Measurements from ENCODE around the gene BYSL. TPM values are rescaled to one million over a fixed set of nuclear protein-coding genes. Genes with fewer than 3 reads are reported as not detected.

The BYSL gene
- total RNA-seq, 1 donor from 2014 or later = 11.5 TPM

DNA sequence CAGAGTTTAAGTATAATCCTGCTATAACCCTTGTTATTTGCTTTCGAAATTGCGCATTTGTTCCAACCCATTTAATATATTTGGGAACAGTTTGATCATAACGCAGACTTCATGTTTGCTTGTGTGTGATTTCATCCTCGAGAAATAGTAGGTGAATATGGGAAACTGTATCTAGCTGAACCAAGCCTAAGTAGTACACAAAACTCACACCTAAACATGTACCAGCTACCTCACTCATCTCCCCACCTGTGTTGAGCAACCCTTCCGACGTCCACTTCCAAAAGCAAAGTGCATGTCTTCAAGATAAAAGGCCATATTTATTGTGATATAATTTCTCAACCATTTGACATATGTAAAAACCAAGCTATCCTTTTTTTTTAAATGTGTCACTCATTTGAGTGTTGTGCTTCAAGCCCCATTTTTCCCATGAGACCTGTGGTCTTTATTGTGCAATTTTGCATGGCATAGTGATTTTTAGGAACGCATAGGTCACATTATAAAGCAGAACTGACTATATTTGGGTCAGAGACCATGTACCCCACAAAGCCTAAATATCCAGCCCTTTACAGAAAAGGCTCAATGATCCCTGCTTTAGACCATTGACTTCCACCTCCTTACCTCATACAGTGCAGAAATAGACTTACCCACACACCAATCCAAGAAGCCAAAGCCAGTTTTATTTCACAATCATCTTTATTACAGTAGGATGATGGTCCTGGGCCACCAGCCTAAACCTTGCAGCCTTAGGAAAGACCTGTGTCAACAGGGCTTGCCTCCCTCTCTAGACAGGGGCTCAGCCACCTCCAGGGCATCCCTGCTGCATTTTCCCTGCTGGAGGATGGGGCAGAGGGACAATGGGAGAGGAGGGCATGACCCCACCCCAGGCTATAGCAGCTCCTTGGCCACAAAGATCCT is 13.2 kb downstream of the BYSL start:
- no peak for DNase-seq (ENCODE audit: low spot score)
- H3F3A ChIP-seq (ENCODE audit: low read depth) = peaks cover 35% of the 10 kb centered on the region
- peaks cover 17% of the 10 kb centered on the region for H4K20me1 ChIP-seq (ENCODE audit: low read depth)
- no peaks in the 10 kb centered on the region for H3K9me3 ChIP-seq (ENCODE audit: low read depth)
- H3K79me2 ChIP-seq (ENCODE audit: low read depth) = no peaks in the 10 kb centered on the region
- H3K27ac ChIP-seq = peak overlapping the region; percentile 29
- Mint-ChIP-seq H3K4me3 (no peak overlapping the region), H3K4me1 (peaks cover 13% of the 10 kb centered on the region), H3K9me3 (no peaks in the 10 kb centered on the region), H3K27ac (no peak overlapping the region), H3K36me3 (peaks cover 11% of the 10 kb centered on the region), H3K27me3 (ENCODE audit: insufficient read depth, low read depth) (peaks cover 5% of the 10 kb centered on the region)
- peaks cover 13% of the 10 kb centered on the region for H3K4me1 ChIP-seq
- no peak overlapping the region for H2AFZ ChIP-seq (replicated peaks)
- H3K4me3 ChIP-seq = no peak overlapping the region
- no peak overlapping the region for H3K4me2 ChIP-seq
- H3K9ac ChIP-seq = no peak overlapping the region
- TF ChIP-seq EZH2 (IDR thresholded peaks at IDR 0.05) (no peak), EZH2phosphoT487 (IDR thresholded peaks at IDR 0.05) (no peak)
- TF ChIP-seq, protein P1, sequence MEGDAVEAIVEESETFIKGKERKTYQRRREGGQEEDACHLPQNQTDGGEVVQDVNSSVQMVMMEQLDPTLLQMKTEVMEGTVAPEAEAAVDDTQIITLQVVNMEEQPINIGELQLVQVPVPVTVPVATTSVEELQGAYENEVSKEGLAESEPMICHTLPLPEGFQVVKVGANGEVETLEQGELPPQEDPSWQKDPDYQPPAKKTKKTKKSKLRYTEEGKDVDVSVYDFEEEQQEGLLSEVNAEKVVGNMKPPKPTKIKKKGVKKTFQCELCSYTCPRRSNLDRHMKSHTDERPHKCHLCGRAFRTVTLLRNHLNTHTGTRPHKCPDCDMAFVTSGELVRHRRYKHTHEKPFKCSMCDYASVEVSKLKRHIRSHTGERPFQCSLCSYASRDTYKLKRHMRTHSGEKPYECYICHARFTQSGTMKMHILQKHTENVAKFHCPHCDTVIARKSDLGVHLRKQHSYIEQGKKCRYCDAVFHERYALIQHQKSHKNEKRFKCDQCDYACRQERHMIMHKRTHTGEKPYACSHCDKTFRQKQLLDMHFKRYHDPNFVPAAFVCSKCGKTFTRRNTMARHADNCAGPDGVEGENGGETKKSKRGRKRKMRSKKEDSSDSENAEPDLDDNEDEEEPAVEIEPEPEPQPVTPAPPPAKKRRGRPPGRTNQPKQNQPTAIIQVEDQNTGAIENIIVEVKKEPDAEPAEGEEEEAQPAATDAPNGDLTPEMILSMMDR (IDR thresholded peaks at IDR 0.05) = no peak
- no peaks in the 10 kb centered on the region for H3K27me3 ChIP-seq
- H3K36me3 ChIP-seq = no peaks in the 10 kb centered on the region

DNA sequence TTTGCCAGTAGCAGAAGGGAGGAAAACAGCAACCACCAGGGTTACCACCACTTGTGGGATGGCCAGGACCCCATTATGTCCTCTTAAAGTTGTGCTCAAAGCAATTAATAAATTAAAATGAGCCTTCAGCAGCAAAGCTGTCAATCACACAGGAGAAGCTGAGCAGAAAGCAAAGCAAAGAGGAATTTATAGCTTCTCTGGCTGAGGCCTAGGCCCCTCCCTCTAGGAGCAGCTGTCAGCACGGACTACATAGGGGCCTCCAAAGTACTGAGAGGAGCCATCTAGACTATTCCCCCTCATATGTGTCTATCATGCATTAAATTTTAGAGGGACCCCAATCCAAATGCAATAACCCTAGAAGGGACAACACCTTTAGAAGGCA is 13.9 kb downstream of the BYSL start:
- peaks cover 24% of the 10 kb centered on the region for H4K20me1 ChIP-seq (ENCODE audit: low read depth)
- H3K36me3 ChIP-seq = no peaks in the 10 kb centered on the region
- H3K9me3 Mint-ChIP-seq = no peaks in the 10 kb centered on the region
- peak overlapping the region; percentile 29 for H3K27ac ChIP-seq
- H3K9me3 ChIP-seq (ENCODE audit: low read depth) = no peaks in the 10 kb centered on the region
- H3K27me3 Mint-ChIP-seq (ENCODE audit: insufficient read depth, low read depth) = peaks cover 10% of the 10 kb centered on the region
- H3K4me2 ChIP-seq = no peak overlapping the region
- no peaks in the 10 kb centered on the region for H3K27me3 ChIP-seq
- peaks cover 11% of the 10 kb centered on the region for H3K36me3 Mint-ChIP-seq
- H3K4me1 Mint-ChIP-seq = peaks cover 19% of the 10 kb centered on the region
- no peak overlapping the region for H3K4me3 ChIP-seq
- H3K4me1 ChIP-seq = peaks cover 19% of the 10 kb centered on the region
- peaks cover 42% of the 10 kb centered on the region for H3F3A ChIP-seq (ENCODE audit: low read depth)
- H2AFZ ChIP-seq (replicated peaks) = no peak overlapping the region
- H3K4me3 Mint-ChIP-seq = no peak overlapping the region
- H3K27ac Mint-ChIP-seq = no peak overlapping the region
- H3K79me2 ChIP-seq (ENCODE audit: low read depth) = no peaks in the 10 kb centered on the region
- no peak overlapping the region for H3K9ac ChIP-seq
- no peak for DNase-seq (ENCODE audit: low spot score)
- TF ChIP-seq, protein P1 (IDR thresholded peaks at IDR 0.05) = no peak

DNA sequence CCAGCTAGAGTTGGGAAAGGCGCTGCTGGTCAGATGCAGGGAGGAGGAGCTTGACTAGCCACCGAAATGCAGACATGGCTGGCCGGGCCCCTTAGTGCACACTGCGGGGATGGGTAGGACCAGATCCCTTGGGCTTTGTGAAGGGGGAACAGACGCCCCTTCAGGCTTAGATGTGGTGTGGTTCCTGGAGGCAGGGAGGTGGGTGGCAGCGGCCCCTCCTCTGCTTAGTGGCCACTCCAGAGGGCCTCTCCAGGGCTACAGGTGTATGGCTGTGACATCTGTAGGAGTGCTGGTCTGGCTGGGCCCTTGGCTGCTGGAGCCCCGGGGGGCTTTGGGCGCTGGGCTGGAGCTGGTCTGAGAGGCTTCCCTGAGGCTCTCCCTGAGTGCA is 14.4 kb downstream of the BYSL start:
- H3K9me3 Mint-ChIP-seq = no peaks in the 10 kb centered on the region
- peak overlapping the region; percentile 49 for H3K27ac ChIP-seq
- no peak overlapping the region for H3K9ac ChIP-seq
- no peak for TF ChIP-seq EZH2 (IDR thresholded peaks at IDR 0.05)
- TF ChIP-seq, protein P1 (IDR thresholded peaks at IDR 0.05) = no peak
- TF ChIP-seq EZH2phosphoT487 (IDR thresholded peaks at IDR 0.05) = no peak
- no peaks in the 10 kb centered on the region for H3K9me3 ChIP-seq (ENCODE audit: low read depth)
- H4K20me1 ChIP-seq (ENCODE audit: low read depth) = peaks cover 24% of the 10 kb centered on the region
- no peaks in the 10 kb centered on the region for H3K36me3 ChIP-seq
- no peak for DNase-seq (ENCODE audit: low spot score)
- peaks cover 11% of the 10 kb centered on the region for H3K36me3 Mint-ChIP-seq
- H3K27ac Mint-ChIP-seq = no peak overlapping the region
- no peaks in the 10 kb centered on the region for H3K79me2 ChIP-seq (ENCODE audit: low read depth)
- H3K4me3 Mint-ChIP-seq = no peak overlapping the region
- H3K4me1 Mint-ChIP-seq = peaks cover 23% of the 10 kb centered on the region
- peaks cover 4% of the 10 kb centered on the region for H3K27me3 ChIP-seq
- H3F3A ChIP-seq (ENCODE audit: low read depth) = peaks cover 47% of the 10 kb centered on the region
- H2AFZ ChIP-seq (replicated peaks) = no peak overlapping the region
- H3K4me3 ChIP-seq = no peak overlapping the region
- H3K27me3 Mint-ChIP-seq (ENCODE audit: insufficient read depth, low read depth) = peaks cover 12% of the 10 kb centered on the region
- peaks cover 24% of the 10 kb centered on the region for H3K4me1 ChIP-seq
- H3K4me2 ChIP-seq = no peak overlapping the region
